ENCODE results near the gene SCYGR3. TPM values are rescaled to one million over a fixed set of nuclear protein-coding genes. Genes with fewer than 3 reads are reported as not detected.

Gene SCYGR3
- total RNA-seq, 4 donors from 2014 or later, result not detected

DNA sequence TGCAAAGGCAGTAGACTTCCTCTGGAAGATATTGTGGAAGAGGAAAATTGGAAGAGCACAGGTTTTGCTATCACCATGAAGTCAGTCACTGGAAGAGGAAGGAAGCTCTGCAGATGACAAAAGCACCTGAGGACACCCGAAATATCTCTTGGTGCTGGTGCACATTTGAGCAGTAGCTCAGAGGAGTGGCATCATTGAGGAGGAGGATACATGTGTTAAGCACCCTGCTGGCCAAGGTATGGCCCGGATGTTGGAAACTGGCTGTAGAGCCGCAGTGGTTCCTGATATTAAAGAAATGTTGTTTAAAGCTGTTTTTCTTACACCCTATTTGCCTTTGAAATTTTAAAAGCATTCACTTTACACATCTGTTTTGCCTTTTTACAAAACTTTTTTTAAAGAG, 48.6 kb downstream of the SCYGR3 start:
- H3K27me3 ChIP-seq, result no peaks in the 10 kb centered on the region
- H3K4me1 ChIP-seq, result no peaks in the 10 kb centered on the region
- H3K36me3 ChIP-seq, result no peaks in the 10 kb centered on the region
- H3K27ac ChIP-seq, result no peak overlapping the region
- no peak overlapping the region for H3K4me3 ChIP-seq
- 57 to 78% methylated on average over 3 of the region's 3 CpGs for WGBS, 2 donors
- no peaks in the 10 kb centered on the region for H3K9me3 ChIP-seq
- no peak for DNase-seq (ENCODE audit: low spot score in 2 of 2)
- TF ChIP-seq, protein P1, sequence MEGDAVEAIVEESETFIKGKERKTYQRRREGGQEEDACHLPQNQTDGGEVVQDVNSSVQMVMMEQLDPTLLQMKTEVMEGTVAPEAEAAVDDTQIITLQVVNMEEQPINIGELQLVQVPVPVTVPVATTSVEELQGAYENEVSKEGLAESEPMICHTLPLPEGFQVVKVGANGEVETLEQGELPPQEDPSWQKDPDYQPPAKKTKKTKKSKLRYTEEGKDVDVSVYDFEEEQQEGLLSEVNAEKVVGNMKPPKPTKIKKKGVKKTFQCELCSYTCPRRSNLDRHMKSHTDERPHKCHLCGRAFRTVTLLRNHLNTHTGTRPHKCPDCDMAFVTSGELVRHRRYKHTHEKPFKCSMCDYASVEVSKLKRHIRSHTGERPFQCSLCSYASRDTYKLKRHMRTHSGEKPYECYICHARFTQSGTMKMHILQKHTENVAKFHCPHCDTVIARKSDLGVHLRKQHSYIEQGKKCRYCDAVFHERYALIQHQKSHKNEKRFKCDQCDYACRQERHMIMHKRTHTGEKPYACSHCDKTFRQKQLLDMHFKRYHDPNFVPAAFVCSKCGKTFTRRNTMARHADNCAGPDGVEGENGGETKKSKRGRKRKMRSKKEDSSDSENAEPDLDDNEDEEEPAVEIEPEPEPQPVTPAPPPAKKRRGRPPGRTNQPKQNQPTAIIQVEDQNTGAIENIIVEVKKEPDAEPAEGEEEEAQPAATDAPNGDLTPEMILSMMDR (IDR thresholded peaks at IDR 0.05), result no peak
- TF ChIP-seq POLR2A (IDR thresholded peaks at IDR 0.05) (no peak), EP300 (IDR thresholded peaks at IDR 0.05) (no peak)

DNA sequence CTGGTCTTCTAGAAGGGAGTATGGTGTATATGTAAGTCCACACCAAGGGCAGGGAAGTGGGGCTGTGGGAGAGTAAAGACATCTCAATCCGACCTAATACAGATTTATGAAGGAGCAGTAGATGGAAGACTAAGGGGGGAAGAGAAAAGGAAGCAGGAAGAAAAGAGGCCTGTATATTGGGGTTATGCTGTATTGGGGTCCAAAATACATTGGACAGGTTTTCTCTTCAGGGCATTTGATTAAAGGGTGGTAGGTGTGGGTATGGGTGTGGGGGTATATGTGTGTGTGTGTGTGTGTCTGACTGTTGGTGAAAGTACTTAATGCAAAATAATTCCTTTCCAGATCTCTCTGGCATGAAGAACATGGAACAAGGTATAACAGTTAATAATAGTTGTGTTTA, 49.6 kb downstream of the SCYGR3 start:
- no peaks in the 10 kb centered on the region for H3K27me3 ChIP-seq
- DNase-seq (ENCODE audit: low spot score in 2 of 2), result no peak
- H3K4me3 ChIP-seq, result no peak overlapping the region
- no peak overlapping the region for H3K27ac ChIP-seq
- H3K9me3 ChIP-seq, result no peaks in the 10 kb centered on the region
- WGBS, 2 donors, result 91% methylated on average over 1 of the region's 1 CpG
- H3K4me1 ChIP-seq, result no peaks in the 10 kb centered on the region
- no peaks in the 10 kb centered on the region for H3K36me3 ChIP-seq
- TF ChIP-seq EP300 (IDR thresholded peaks at IDR 0.05) (no peak), POLR2A (IDR thresholded peaks at IDR 0.05) (no peak)

Other genes starting within 250 kb of the SCYGR3 start
- gene TM4SF20, start 235.5 kb downstream of the SCYGR3 start, total RNA-seq, result not detected
- gene SCYGR1, start 226.9 kb downstream of the SCYGR3 start, total RNA-seq, result not detected
- 10 to 100 TPM; 42.1 to 83.1 (median 53.5) TPM for gene AGFG1, start 142.7 kb downstream of the SCYGR3 start, total RNA-seq
- gene SCYGR2, start 15.9 kb downstream of the SCYGR3 start, total RNA-seq, result not detected
- gene SCYGR4, start 2.7 kb upstream of the SCYGR3 start, total RNA-seq, result not detected
- gene SCYGR5, start 52.0 kb upstream of the SCYGR3 start, total RNA-seq, result not detected
- gene SLC19A3, start 103.2 kb upstream of the SCYGR3 start, total RNA-seq, result 10 to 100 TPM; 20.4 to 52.1 (median 39.6) TPM
- gene SCYGR6, start 109.9 kb upstream of the SCYGR3 start, total RNA-seq, result not detected
- gene SCYGR7, start 113.5 kb upstream of the SCYGR3 start, total RNA-seq, result not detected
- not detected for gene SCYGR8, start 131.1 kb upstream of the SCYGR3 start, total RNA-seq
- not detected for gene CCL20, start 199.0 kb upstream of the SCYGR3 start, total RNA-seq